Fibroblast of peridontal ligament (primary cell): ENCODE results near the gene SKI.

Experiments used
- DNase-seq: peaks from one replicate; pipeline ENCODE4 v3.0.0-alpha.2; 2010; ENCODE audit errors: extremely low read depth

The SKI gene

DNA sequence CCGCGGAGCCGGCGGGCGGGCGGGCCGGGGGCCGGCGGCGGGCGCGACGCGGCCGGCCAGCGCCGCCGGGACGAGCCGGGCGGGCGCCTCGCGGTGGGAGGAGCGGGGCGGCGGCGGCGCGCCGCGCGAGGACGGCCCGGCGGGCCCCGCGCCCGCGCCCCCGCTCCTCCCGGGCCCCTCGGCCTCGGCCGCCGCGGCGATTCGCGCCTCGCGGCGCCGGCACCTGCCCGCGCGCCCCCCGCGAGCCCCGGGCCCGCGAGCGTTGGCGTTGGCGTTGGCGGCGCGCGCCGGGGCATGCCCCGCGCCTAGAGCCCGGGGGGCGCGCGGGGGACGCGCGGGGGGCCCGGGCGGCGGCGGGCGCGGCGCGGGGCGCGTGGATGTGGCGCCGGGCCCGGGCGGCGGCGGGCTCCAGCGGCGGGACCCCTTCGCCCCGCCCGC, at the start of gene SKI:
Gene SKI, plus strand, starts transcription at position 163 of the 438 bp plus-strand sequence. CDS start 448 bp downstream, outside the sequence.
- DNase-seq: no peak

DNA sequence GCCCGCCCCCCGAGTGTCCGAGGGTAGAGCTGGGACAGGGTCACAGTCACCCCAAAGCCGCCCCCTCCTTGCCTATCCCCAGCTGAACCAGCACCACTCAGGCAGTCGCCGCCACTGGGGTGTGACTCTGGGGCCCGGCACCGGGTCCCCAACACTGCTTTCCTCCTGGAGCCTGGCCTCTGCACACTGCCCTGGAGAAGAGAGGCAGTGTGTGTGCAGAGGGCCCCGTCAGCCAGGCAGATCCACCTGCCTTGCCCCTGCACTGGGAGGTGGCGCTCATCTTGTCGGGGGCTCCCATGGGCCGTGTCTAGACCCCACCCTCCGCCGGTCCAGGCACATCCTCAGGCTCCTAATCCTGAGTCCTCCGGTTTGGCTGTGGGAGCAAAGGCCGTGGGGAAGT, 49.2 kb upstream of the SKI start:
- no peak for DNase-seq

DNA sequence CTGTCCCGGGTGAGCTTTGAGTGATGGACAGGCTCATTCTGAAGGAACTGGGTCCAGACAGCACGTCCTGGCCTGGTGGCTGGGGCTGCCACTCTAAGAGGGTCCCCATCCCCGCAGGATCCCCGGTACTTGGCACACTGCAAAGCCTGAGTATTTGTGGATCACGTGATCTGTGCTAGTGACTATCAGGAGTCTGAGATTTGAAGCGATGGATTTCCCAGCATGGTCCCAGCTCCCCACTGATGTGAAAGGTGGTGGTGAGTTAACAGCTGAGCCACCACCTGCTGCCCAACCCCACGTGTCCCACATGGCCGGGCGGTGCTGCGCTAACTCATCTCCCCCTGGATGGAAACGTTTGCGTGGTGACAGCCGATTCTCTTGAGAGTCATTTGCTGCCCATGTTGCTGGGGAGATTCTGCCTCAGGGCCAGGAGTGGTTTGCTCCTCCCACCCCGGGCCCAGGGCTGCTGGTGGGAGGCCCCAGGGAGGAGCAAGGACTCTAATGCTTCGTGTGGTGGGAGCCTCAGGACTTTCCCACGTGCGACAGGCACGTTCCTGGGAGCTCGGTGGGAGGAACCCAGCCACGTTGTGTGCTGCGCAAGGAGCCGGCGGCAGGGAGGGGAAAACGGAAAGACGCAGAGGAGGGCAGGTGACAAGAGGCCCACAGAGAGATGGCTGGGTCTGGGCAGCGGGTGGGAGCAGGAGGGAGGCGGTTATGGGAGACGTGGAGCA, 48.7 kb upstream of the SKI start:
- DNase-seq: no peak

DNA sequence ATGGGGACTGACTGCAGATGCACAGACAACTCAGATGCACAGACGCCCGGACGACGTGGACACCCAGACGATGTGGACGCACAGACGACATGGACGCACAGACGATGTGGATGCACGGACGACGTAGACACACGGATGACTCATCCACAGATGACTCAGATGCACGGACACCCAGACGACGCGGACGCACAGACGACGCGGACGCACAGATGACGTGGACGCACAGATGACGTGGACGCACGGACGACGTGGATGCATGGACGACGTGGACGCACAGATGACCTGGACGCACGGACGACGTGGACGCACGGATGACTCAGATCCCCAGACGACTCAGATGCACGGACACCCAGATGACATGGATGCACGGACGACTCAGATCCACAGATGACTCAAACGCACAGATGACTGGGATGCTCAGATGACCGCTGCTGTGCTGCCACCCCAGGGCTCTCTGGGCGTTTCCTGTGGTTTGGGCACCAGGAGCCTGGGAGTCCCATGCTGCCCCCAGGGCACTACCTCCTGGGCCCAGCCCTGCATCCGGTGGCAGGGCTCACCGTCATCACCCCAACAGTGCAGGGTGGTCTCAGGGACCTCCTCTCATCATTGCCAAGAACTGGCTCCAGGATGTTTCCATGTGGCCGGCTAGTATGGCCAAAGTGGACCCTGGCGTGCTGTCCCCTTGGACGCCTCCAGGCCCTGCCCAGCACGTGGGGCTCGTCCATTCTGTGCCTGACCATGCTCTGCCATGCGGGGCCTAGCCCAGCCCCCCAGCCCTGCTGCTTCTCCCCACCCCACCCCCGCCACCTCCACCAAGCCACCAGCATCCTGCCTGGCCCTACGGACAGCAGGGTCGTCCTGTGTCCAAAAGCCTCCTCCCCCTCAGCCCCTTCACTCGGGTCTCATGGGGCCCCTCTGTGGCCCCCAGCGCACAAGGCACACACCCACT, 47.5 kb upstream of the SKI start:
- no peak for DNase-seq

DNA sequence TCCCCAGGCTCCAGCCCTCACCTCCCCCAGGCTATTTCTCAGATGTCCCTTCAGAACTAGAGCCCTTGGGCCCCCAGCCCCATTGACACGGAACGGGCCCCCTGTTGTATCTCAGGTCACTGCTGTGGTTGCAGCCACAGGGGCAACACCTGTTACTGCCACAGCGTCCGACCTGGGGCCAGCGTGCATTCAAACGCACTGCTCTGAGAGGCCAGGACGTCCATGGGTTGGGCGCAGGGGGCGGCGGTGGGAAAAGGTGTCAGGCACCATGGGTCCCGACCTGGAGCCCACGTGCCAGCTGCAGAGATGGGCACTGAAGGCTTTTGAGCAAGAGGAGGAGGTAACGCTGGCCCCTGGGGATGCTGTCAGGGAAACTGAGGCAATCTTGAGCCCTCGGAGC, 46.8 kb upstream of the SKI start:
- no peak for DNase-seq

DNA sequence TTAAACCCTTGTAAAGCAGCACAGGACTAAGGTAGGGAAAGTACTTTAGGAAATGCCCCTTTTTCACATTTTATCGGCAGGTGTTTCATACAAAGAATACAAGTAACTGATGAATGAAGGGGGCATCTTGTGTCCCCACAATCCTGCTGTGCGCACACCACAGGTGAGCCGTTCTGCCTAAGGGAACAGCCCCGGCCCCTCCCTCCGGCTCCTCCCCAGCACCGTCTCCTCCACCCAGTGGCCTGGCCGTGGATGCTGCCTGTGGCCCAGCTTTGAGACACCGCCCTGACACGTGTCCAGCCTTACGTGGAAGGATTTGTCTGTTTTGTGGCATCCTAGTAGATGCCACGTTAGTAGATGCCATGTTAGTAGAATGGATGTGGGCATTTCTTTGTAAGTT, 46.4 kb upstream of the SKI start:
- DNase-seq: no peak

DNA sequence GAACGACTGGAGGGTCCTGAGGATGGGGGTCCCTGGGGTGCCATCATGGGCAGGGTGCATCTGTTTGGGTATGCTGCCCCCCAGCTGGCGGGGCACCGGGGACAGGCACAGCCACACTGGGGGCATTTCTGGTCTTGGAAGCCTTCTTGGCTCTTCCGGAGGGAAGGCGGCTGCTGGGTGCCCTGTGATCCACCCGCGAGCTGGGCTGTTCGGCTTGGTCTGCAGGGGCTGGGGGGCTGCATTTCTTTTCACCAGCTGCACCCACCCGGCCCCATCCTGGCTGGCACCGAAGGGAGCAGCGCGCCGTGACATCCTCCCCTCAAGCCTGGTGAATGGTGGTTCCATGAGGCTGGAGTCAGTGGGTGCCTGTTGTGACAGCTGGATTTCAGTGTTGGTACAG, 45.7 kb upstream of the SKI start:
- DNase-seq: no peak

DNA sequence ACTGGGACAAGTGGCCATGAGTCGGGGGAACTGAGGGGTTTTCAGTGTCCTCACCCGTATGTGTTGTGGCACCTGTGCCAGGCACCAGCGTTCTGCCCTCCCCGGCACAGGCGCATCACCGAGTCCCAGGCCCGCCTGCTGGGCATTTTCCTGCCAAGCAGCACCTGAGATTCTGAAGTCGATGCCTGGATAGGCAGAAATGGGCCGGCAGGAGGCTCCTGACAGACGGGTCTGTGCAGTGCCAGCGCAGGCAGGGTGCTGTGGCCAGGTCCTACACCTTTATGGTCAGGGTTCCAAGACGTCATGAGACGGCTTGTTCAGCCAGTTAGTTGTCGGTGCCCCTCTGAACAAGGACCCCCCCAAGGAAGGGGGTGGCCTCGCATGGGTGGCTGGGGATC, 44.2 kb upstream of the SKI start:
- no peak for DNase-seq

DNA sequence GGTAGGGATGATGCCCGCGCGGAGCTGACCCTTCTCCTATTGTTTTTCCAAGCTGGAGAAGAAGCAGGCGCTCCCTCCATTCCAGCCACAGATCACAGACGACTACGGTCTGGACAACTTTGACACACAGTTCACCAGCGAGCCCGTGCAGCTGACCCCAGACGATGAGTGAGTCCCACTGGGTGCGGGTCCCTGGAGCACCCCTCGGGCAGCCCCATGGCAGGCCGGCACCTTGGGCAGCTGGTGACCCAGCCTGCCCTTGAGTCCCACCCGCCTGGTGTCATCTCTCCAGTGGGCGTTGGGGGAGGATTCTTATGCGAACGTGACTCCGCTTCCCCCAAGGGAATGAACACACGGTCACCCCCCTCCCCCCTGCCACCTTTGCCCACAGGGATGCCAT, 43.6 kb upstream of the SKI start:
- DNase-seq: no peak

DNA sequence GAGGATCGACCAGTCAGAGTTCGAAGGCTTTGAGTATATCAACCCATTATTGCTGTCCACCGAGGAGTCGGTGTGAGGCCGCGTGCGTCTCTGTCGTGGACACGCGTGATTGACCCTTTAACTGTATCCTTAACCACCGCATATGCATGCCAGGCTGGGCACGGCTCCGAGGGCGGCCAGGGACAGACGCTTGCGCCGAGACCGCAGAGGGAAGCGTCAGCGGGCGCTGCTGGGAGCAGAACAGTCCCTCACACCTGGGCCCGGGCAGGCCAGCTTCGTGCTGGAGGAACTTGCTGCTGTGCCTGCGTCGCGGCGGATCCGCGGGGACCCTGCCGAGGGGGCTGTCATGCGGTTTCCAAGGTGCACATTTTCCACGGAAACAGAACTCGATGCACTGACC, 43.2 kb upstream of the SKI start:
- no peak for DNase-seq

DNA sequence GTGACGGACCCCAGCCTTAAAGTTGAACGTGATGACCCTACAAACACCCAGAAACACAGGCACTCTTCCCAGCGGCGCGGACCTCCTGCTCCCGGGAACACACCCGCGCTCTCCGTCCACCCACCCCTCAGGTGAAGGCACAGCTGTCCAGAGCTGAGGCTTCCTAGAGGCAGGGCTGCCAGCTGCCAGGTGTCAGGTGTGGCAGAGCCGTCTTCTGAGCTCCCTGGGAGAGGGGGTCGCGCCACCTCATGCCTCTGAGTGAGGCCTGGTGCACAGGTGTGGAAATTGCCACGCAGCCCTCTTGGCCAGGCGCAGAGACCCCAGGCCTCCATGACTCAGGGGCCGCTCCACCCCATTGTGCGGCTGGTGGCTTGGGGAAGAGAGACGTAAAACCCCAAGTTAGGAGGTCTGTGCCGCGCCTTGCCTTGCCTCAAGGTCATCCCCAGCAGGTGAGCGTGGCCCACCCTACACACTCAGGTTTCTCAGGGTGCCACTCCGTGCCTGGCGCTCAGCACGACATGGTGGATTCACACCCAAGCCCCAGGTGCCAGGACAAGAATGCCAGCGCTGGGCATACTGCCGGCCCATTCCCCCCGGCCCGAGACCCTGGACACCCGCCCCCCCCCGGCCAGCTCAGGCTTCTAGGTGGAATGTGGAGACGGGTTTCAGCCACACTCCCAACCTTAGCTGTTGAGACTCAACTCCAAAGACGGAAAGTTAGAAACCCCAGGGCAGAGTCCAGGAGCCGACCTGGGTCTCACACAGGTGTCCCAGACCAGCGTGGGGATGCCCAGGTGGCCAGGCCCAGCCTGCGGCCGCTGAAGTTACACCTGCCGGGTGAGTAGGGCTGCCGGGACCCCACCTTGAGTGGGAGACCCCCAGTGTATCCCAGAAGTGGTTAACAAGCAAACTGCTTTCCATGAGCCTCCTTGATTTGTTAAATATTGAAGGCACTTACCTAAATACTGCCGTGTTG, 42.0 kb upstream of the SKI start:
- DNase-seq: no peak

DNA sequence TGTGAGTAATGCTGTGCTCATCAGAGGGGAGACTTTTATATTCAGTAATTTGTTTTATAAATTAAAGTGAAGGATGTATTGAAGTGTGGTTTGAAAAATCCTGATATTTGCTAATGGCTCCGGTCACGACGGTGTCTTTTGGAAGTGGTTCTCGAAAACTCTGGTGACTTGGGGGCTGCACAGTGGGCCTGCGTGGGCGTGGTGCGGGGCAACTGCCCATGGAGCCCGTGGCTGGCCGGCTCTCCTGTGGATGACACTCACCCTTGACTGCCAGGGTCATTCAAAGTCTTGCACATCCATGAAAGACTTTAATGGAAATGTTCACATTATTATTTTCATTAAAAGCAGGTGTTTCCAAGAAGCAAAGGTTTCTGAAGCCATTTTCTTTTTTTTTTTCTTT, 41.2 kb upstream of the SKI start:
- no peak for DNase-seq

DNA sequence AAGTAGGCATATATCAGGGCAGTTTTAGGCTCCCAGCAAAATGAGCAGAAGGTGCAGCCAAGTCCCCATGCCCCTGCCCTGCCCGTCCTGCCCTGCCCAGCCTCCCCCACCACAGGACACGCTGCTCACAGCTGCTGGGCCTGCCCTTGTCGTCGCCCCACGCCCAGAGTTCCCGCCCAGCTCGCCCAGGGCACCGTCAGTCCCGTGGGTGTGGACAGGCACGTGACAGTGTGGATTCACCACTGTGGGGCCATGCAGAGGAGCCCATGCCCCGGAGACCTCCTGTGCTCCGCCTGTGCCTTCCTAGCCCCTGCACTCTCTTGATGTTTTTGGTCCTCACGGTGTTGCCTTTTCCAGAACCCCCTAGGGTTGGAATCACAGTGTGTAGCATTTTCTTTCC, 40.5 kb upstream of the SKI start:
- DNase-seq: no peak

DNA sequence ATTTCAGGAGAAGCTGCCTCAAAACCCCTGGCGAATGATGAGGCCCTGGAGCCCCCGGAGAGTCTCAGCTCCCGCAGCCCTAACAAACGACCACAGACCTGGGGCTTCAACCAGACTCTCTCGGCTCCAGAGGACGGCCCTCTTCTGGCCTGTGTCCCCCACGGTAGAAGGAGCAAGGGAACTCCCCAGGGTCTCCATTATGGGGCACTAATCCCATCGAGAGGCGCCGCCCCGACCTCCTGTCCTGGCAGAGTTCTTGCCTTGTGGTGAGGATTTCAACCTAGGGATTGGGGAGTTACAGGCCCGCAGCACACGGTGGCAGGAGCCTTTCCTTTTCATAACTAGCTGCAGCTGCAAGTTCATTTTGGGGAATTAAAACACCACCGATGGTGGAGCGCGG, 39.8 kb upstream of the SKI start:
- no peak for DNase-seq

DNA sequence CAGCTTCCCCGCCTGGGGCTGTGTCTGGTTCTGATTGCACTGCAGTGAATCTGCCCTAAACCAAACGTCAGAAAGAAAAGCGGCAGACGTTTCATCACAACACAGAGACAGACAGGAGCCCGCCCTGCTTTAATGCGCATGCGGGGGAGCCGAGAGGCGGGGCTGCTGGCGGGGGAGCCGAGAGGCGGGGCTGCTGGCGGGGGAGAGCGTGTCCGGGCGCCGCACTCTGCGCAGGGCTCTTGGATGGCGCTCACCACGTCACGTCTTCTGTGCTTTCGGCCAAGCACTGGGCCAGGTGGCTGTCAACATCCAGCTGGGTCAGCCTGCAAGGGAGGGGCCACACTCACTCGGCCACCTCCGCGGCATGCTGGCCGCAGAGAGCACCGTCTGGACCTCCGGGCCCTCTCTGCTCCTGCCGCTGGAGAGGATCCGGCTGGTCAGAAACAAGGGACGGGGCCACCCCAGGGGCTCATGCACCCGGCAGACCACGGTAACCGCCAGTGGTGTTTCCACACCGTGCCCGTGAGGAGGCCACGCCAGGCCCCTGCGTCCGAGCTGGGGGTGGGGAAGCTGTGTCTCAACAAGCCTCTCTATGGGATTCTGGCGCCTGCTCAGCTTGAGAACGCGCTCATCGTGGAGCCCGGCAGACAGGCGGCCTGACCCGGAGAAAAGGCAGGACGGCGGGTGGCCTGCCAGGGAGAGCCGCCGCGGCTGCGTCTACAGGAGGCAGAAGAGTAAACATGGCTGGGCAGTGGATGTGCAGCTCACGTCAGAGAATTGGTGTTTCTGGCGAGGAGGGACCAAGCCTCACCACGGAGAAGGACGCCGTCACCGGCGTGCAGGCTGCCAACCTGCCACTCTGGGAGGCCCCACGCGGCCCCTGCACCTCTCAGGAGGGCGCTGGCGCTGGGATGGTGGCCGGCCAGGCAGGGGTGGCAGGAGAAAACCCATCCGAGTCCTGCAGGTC, 38.4 kb upstream of the SKI start:
- peak; percentile 90 for DNase-seq

DNA sequence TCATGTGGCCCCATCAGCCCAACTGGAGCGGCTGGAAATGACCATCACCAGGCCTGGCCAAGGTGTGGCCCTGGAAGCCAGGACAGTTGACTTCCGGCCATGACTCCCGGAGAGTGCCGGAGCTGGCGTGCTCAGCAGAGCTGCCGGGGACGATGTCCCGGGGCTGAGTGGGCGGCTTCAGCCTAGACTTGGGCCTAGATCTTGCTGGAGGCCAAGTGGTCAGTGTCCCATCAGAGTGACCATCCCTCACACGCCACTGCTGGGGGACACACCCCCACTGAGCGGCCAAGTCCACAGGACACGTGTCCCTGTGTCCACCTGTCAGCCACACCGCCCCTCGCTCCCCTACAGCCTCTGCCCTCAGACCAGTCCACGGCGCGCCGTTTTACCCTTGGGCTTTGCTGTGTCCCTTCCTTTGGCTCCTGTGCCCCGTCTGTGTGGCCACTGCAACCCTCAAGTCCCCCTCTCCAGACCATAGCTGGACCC, 37.6 kb upstream of the SKI start:
- no peak for DNase-seq

DNA sequence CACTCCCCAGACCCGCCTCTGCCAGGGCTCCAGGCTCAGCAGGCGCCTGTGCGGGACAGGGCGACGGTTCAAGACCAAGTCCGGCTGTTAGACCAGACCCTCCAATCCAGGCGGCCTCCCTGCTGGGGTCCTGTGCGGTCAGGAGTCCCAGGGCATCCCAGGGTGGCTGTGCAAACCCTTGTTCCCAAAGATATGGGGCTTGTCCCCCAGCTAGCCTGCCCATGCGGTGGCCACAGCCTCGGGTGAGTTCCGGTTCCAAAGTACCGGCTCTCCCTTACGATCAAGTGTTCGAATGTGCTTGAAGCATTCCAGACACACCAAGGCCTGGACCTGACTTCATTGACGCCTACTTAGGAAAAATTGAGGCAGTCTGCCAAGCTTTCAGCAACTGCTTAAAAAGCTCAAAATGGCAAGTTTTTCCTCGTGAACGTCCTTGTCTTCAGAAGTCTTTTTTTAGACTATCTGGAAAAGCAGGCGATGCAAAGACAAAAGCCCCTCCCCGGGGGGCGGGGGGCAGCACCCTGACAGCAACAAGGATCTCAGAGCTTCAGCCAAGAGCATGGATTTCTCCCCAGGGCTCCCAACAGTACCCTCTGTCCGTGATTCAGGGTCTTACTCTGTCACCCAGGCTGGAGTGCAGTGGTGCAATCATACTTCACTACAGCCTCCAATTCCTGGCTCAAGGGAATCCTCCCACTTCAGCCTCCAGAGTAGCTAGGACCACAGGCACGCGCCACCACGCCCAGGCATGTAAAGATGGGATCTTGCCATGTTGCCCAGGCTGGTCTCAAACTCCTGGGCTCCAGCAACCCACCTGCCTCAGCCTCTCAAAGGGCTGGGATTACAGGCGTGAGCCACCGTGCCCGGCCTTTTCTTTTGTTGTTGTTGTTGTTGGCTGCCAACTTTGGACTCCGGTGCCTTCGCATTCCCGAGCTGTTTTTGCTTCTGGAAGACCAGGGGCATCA, 35.8 kb upstream of the SKI start:
- DNase-seq: peak; percentile 57

DNA sequence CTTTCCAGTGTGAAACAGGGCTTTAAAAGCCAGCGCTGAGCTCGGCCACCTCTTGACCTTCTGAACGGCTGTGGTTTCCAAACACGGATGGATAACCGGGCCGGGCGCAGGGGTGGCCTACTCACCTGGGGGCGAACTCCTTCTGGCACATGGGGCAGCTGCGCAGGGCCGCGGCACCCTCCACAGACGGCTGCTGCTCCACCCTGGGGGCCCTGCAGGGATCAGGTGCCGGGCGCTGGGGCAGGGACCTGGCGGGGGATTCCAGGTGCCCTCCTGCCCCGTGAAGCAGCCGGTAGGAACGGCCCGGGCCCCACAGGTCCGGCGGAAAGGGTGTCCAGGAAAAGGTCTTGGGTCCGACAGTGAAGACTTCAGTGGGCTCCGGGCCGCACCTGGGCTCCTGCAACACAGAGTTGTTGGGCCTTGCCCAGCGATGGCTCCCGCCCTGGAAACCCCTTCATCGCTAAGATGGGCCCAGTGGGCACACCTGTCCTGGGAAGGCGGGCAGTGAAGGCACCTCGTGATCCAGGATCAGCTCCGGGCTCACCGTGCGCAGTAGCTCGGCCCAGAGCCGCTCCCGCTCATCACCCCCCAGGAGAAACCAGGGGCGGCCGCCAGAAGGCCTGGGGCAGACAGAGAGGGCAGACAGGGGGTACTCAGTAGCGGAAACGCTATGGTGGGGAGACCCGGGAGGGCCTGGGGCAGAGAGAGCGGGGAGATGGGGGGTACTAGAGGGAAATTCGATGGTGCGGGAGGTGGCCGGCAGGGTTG, 34.4 kb upstream of the SKI start:
- no peak for DNase-seq
